ENCODE measurements around the gene CACNA2D4. TPM values are rescaled to one million over a fixed set of nuclear protein-coding genes. Genes with fewer than 3 reads are reported as not detected.

The CACNA2D4 gene
- total and polyA plus RNA-seq, 4 donors: 0.95 to 1.8 (median 1.7) TPM

- 97% methylated on average over 3 of the region's 5 CpGs for WGBS (ENCODE audit: insufficient coverage)
- Histone ChIP-seq H3K4me3 (ENCODE audit: low read depth, low read length) (no peak overlapping the region), H3K27ac (ENCODE audit: low read depth, low read length) (no peak overlapping the region), H3K4me1 (ENCODE audit: control insufficient read depth, insufficient read depth, low read length) (no peaks in the 10 kb centered on the region), H3K36me3 (ENCODE audit: control insufficient read depth, insufficient read depth, low read length) (no peaks in the 10 kb centered on the region), H3K9me3 (ENCODE audit: control insufficient read depth, insufficient read depth, low read length) (no peaks in the 10 kb centered on the region), H3K27me3 (ENCODE audit: control insufficient read depth, insufficient read depth, low read length) (no peaks in the 10 kb centered on the region)
- no peak for DNase-seq (ENCODE audit: low read depth in 4 of 6, low spot score in 6 of 6)
Measured at GRCh38 chr12:1777798-1778197, 140.7 kb downstream of the CACNA2D4 start.

GRCh38 chr12:1776170-1776921 is 142.1 kb downstream of the CACNA2D4 start:
- no peak overlapping the region for H3K4me3 ChIP-seq (ENCODE audit: low read depth, low read length)
- H3K4me1 ChIP-seq (ENCODE audit: control insufficient read depth, insufficient read depth, low read length): no peaks in the 10 kb centered on the region
- H3K27me3 ChIP-seq (ENCODE audit: control insufficient read depth, insufficient read depth, low read length): no peaks in the 10 kb centered on the region
- WGBS (ENCODE audit: insufficient coverage): 41% methylated on average over 4 of the region's 4 CpGs
- peak in 1 of 6 donors; percentile 69 for DNase-seq (ENCODE audit: low read depth in 4 of 6, low spot score in 6 of 6)
- no peaks in the 10 kb centered on the region for H3K9me3 ChIP-seq (ENCODE audit: control insufficient read depth, insufficient read depth, low read length)
- H3K27ac ChIP-seq (ENCODE audit: low read depth, low read length): no peak overlapping the region
- H3K36me3 ChIP-seq (ENCODE audit: control insufficient read depth, insufficient read depth, low read length): no peaks in the 10 kb centered on the region

- WGBS (ENCODE audit: insufficient coverage): no CpG with 5 or more reads among the region's 4 CpGs
- Histone ChIP-seq H3K27ac (ENCODE audit: low read depth, low read length) (no peak overlapping the region), H3K27me3 (ENCODE audit: control insufficient read depth, insufficient read depth, low read length) (no peaks in the 10 kb centered on the region), H3K4me3 (ENCODE audit: low read depth, low read length) (no peak overlapping the region), H3K36me3 (ENCODE audit: control insufficient read depth, insufficient read depth, low read length) (no peaks in the 10 kb centered on the region), H3K9me3 (ENCODE audit: control insufficient read depth, insufficient read depth, low read length) (no peaks in the 10 kb centered on the region), H3K4me1 (ENCODE audit: control insufficient read depth, insufficient read depth, low read length) (no peaks in the 10 kb centered on the region)
- no peak for DNase-seq (ENCODE audit: low read depth in 4 of 6, low spot score in 6 of 6)
Measured at GRCh38 chr12:1773937-1774655, 144.4 kb downstream of the CACNA2D4 start.

GRCh38 chr12:1769809-1770494 is 148.5 kb downstream of the CACNA2D4 start:
- H3K4me1 ChIP-seq (ENCODE audit: control insufficient read depth, insufficient read depth, low read length): no peaks in the 10 kb centered on the region
- H3K27me3 ChIP-seq (ENCODE audit: control insufficient read depth, insufficient read depth, low read length): no peaks in the 10 kb centered on the region
- H3K27ac ChIP-seq (ENCODE audit: low read depth, low read length): no peak overlapping the region
- H3K4me3 ChIP-seq (ENCODE audit: low read depth, low read length): no peak overlapping the region
- 88% methylated on average over 1 of the region's 8 CpGs for WGBS (ENCODE audit: insufficient coverage)
- H3K9me3 ChIP-seq (ENCODE audit: control insufficient read depth, insufficient read depth, low read length): no peaks in the 10 kb centered on the region
- DNase-seq (ENCODE audit: low read depth in 4 of 6, low spot score in 6 of 6): no peak
- no peaks in the 10 kb centered on the region for H3K36me3 ChIP-seq (ENCODE audit: control insufficient read depth, insufficient read depth, low read length)

GRCh38 chr12:1768615-1769014 is 149.8 kb downstream of the CACNA2D4 start:
- no peak overlapping the region for H3K27ac ChIP-seq (ENCODE audit: low read depth, low read length)
- WGBS (ENCODE audit: insufficient coverage): no CpG with 5 or more reads among the region's 1 CpG

GRCh38 chr12:1767407-1768090 is 150.9 kb downstream of the CACNA2D4 start:
- Histone ChIP-seq H3K4me1 (ENCODE audit: control insufficient read depth, insufficient read depth, low read length) (no peaks in the 10 kb centered on the region), H3K9me3 (ENCODE audit: control insufficient read depth, insufficient read depth, low read length) (no peaks in the 10 kb centered on the region), H3K36me3 (ENCODE audit: control insufficient read depth, insufficient read depth, low read length) (no peaks in the 10 kb centered on the region), H3K27ac (ENCODE audit: low read depth, low read length) (no peak overlapping the region), H3K4me3 (ENCODE audit: low read depth, low read length) (no peak overlapping the region), H3K27me3 (ENCODE audit: control insufficient read depth, insufficient read depth, low read length) (no peaks in the 10 kb centered on the region)
- WGBS (ENCODE audit: insufficient coverage): no CpG with 5 or more reads among the region's 1 CpG
- no peak for DNase-seq (ENCODE audit: low read depth in 4 of 6, low spot score in 6 of 6)

More at GRCh38 chr12:1768615-1769014, 149.8 kb downstream of the CACNA2D4 start:
- peak in 1 of 6 donors; percentile 37 for DNase-seq (ENCODE audit: low read depth in 4 of 6, low spot score in 6 of 6)
- H3K4me1 ChIP-seq (ENCODE audit: control insufficient read depth, insufficient read depth, low read length): no peaks in the 10 kb centered on the region
- H3K4me3 ChIP-seq (ENCODE audit: low read depth, low read length): no peak overlapping the region
- H3K9me3 ChIP-seq (ENCODE audit: control insufficient read depth, insufficient read depth, low read length): no peaks in the 10 kb centered on the region
- H3K27me3 ChIP-seq (ENCODE audit: control insufficient read depth, insufficient read depth, low read length): no peaks in the 10 kb centered on the region
- H3K36me3 ChIP-seq (ENCODE audit: control insufficient read depth, insufficient read depth, low read length): no peaks in the 10 kb centered on the region

- H3K27me3 ChIP-seq (ENCODE audit: control insufficient read depth, insufficient read depth, low read length): no peaks in the 10 kb centered on the region
- H3K36me3 ChIP-seq (ENCODE audit: control insufficient read depth, insufficient read depth, low read length): no peaks in the 10 kb centered on the region
- no peaks in the 10 kb centered on the region for H3K9me3 ChIP-seq (ENCODE audit: control insufficient read depth, insufficient read depth, low read length)
- WGBS (ENCODE audit: insufficient coverage): no CpG with 5 or more reads among the region's 1 CpG
- H3K27ac ChIP-seq (ENCODE audit: low read depth, low read length): no peak overlapping the region
- DNase-seq (ENCODE audit: low read depth in 4 of 6, low spot score in 6 of 6): no peak
- no peaks in the 10 kb centered on the region for H3K4me1 ChIP-seq (ENCODE audit: control insufficient read depth, insufficient read depth, low read length)
- H3K4me3 ChIP-seq (ENCODE audit: low read depth, low read length): no peak overlapping the region
Measured at GRCh38 chr12:1766110-1766509, 152.3 kb downstream of the CACNA2D4 start.

GRCh38 chr12:1763153-1763552 is 155.3 kb downstream of the CACNA2D4 start:
- no peak for DNase-seq (ENCODE audit: low read depth in 4 of 6, low spot score in 6 of 6)
- WGBS (ENCODE audit: insufficient coverage): no CpG with 5 or more reads among the region's 2 CpGs
- Histone ChIP-seq H3K4me1 (ENCODE audit: control insufficient read depth, insufficient read depth, low read length) (no peaks in the 10 kb centered on the region), H3K27ac (ENCODE audit: low read depth, low read length) (no peak overlapping the region), H3K36me3 (ENCODE audit: control insufficient read depth, insufficient read depth, low read length) (no peaks in the 10 kb centered on the region), H3K4me3 (ENCODE audit: low read depth, low read length) (no peak overlapping the region), H3K27me3 (ENCODE audit: control insufficient read depth, insufficient read depth, low read length) (no peaks in the 10 kb centered on the region), H3K9me3 (ENCODE audit: control insufficient read depth, insufficient read depth, low read length) (no peaks in the 10 kb centered on the region)

- Histone ChIP-seq H3K27me3 (ENCODE audit: control insufficient read depth, insufficient read depth, low read length) (no peaks in the 10 kb centered on the region), H3K4me1 (ENCODE audit: control insufficient read depth, insufficient read depth, low read length) (no peaks in the 10 kb centered on the region), H3K4me3 (ENCODE audit: low read depth, low read length) (no peak overlapping the region), H3K27ac (ENCODE audit: low read depth, low read length) (no peak overlapping the region), H3K9me3 (ENCODE audit: control insufficient read depth, insufficient read depth, low read length) (no peaks in the 10 kb centered on the region), H3K36me3 (ENCODE audit: control insufficient read depth, insufficient read depth, low read length) (no peaks in the 10 kb centered on the region)
- 92% methylated on average over 3 of the region's 3 CpGs for WGBS (ENCODE audit: insufficient coverage)
- no peak for DNase-seq (ENCODE audit: low read depth in 4 of 6, low spot score in 6 of 6)
Measured at GRCh38 chr12:1761857-1762256, 156.6 kb downstream of the CACNA2D4 start.
